H7 (cell line): ENCODE measurements around the gene NUAK1. TPM values are rescaled to one million over a fixed set of nuclear protein-coding genes. Genes with fewer than 3 reads are reported as not detected.

Experiments used
- DNase-seq: peaks from one replicate; pipeline ENCODE4 v3.0.0; 2012
- H3K27me3 ChIP-seq: 2 replicates; pipeline ENCODE4 v1.6.0; 2011; ENCODE audit warnings: mild to moderate bottlenecking, low read length; ENCODE audit not compliant: control insufficient read depth, insufficient read depth
- H3K36me3 ChIP-seq: replicated peaks from 2 replicates; pipeline ENCODE4 v1.5.1; 2011; ENCODE audit warnings: low read length; ENCODE audit not compliant: control insufficient read depth, insufficient read depth
- H3K4me3 ChIP-seq: 2 replicates; pipeline ENCODE4 v1.5.1; 2011; ENCODE audit warnings: low read depth, mild to moderate bottlenecking, control low read depth, low read length, moderate library complexity; ENCODE audit not compliant: insufficient read depth
- total RNA-seq: library from RNA; depleted of rRNA; stranded (reverse); fragments of >200 nt; shearing (Covaris generic); gene quantifications from 2 replicates; pipeline ENCODE4 v1.2.3, GENCODE V29; 2014

NUAK1 gene
- total RNA-seq, 1 experiment from 2014 or later, result 23.1 TPM

GRCh38 chr12:106048016-106048415 is 90.7 kb downstream of the NUAK1 start:
- Histone ChIP-seq H3K36me3 (no peaks in the 10 kb centered on the region), H3K27me3 (no peaks in the 10 kb centered on the region), H3K4me3 (no peak overlapping the region)
- DNase-seq, result no peak

GRCh38 chr12:106046947-106047346 is 91.8 kb downstream of the NUAK1 start:
- no peak for DNase-seq
- H3K36me3 ChIP-seq, result no peaks in the 10 kb centered on the region
- H3K27me3 ChIP-seq, result no peaks in the 10 kb centered on the region
- no peak overlapping the region for H3K4me3 ChIP-seq

GRCh38 chr12:106046301-106046846 is 92.4 kb downstream of the NUAK1 start:
- H3K27me3 ChIP-seq, result no peaks in the 10 kb centered on the region

GRCh38 chr12:106045251-106045674 is 93.5 kb downstream of the NUAK1 start:
- DNase-seq, result no peak
- Histone ChIP-seq H3K4me3 (no peak overlapping the region), H3K27me3 (no peaks in the 10 kb centered on the region), H3K36me3 (no peaks in the 10 kb centered on the region)

More at GRCh38 chr12:106046301-106046846, 92.4 kb downstream of the NUAK1 start:
- Histone ChIP-seq H3K4me3 (no peak overlapping the region), H3K36me3 (no peaks in the 10 kb centered on the region)
- no peak for DNase-seq

GRCh38 chr12:106044773-106045172 is 94.0 kb downstream of the NUAK1 start:
- no peaks in the 10 kb centered on the region for H3K36me3 ChIP-seq
- no peaks in the 10 kb centered on the region for H3K27me3 ChIP-seq
- DNase-seq, result no peak
- no peak overlapping the region for H3K4me3 ChIP-seq

- Histone ChIP-seq H3K27me3 (no peaks in the 10 kb centered on the region), H3K36me3 (no peaks in the 10 kb centered on the region), H3K4me3 (no peak overlapping the region)
- DNase-seq, result no peak
These were observed 96.7 kb downstream of the NUAK1 start for GRCh38 chr12:106042037-106042436.

GRCh38 chr12:106040521-106040920 is 98.2 kb downstream of the NUAK1 start:
- no peak overlapping the region for H3K4me3 ChIP-seq
- H3K36me3 ChIP-seq, result no peaks in the 10 kb centered on the region
- no peak for DNase-seq
- no peaks in the 10 kb centered on the region for H3K27me3 ChIP-seq

- DNase-seq, result no peak
- H3K27me3 ChIP-seq, result no peaks in the 10 kb centered on the region
- H3K36me3 ChIP-seq, result no peaks in the 10 kb centered on the region
- H3K4me3 ChIP-seq, result no peak overlapping the region
These were observed 98.9 kb downstream of the NUAK1 start for GRCh38 chr12:106039646-106040404.

GRCh38 chr12:106039242-106039641 is 99.5 kb downstream of the NUAK1 start:
- DNase-seq, result no peak
- no peak overlapping the region for H3K4me3 ChIP-seq

GRCh38 chr12:106037524-106038298 is 101.0 kb downstream of the NUAK1 start:
- DNase-seq, result no peak
- no peak overlapping the region for H3K4me3 ChIP-seq
- no peaks in the 10 kb centered on the region for H3K27me3 ChIP-seq
- no peaks in the 10 kb centered on the region for H3K36me3 ChIP-seq

More at GRCh38 chr12:106039242-106039641, 99.5 kb downstream of the NUAK1 start:
- Histone ChIP-seq H3K36me3 (no peaks in the 10 kb centered on the region), H3K27me3 (no peaks in the 10 kb centered on the region)

- no peak for DNase-seq
- Histone ChIP-seq H3K27me3 (no peaks in the 10 kb centered on the region), H3K36me3 (no peaks in the 10 kb centered on the region), H3K4me3 (no peak overlapping the region)
These were observed 103.3 kb downstream of the NUAK1 start for GRCh38 chr12:106035421-106035820.

- Histone ChIP-seq H3K36me3 (no peaks in the 10 kb centered on the region), H3K4me3 (no peak overlapping the region), H3K27me3 (no peaks in the 10 kb centered on the region)
- no peak for DNase-seq
These were observed 104.4 kb downstream of the NUAK1 start for GRCh38 chr12:106034316-106034715.

GRCh38 chr12:106033161-106033675 is 105.5 kb downstream of the NUAK1 start:
- no peak for DNase-seq

GRCh38 chr12:106032623-106032925 is 106.2 kb downstream of the NUAK1 start:
- Histone ChIP-seq H3K27me3 (no peaks in the 10 kb centered on the region), H3K4me3 (no peak overlapping the region), H3K36me3 (no peaks in the 10 kb centered on the region)
- no peak for DNase-seq

More at GRCh38 chr12:106033161-106033675, 105.5 kb downstream of the NUAK1 start:
- Histone ChIP-seq H3K27me3 (no peaks in the 10 kb centered on the region), H3K4me3 (no peak overlapping the region), H3K36me3 (no peaks in the 10 kb centered on the region)
